ENCODE results near the gene CASK.

GRCh38 chrX:41473936-41474725 is 449.2 kb downstream of the CASK start:
- TF ChIP-seq, protein P1, sequence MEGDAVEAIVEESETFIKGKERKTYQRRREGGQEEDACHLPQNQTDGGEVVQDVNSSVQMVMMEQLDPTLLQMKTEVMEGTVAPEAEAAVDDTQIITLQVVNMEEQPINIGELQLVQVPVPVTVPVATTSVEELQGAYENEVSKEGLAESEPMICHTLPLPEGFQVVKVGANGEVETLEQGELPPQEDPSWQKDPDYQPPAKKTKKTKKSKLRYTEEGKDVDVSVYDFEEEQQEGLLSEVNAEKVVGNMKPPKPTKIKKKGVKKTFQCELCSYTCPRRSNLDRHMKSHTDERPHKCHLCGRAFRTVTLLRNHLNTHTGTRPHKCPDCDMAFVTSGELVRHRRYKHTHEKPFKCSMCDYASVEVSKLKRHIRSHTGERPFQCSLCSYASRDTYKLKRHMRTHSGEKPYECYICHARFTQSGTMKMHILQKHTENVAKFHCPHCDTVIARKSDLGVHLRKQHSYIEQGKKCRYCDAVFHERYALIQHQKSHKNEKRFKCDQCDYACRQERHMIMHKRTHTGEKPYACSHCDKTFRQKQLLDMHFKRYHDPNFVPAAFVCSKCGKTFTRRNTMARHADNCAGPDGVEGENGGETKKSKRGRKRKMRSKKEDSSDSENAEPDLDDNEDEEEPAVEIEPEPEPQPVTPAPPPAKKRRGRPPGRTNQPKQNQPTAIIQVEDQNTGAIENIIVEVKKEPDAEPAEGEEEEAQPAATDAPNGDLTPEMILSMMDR (conservative IDR thresholded peaks at IDR 0.05 in 1 of 2, IDR thresholded peaks at IDR 0.05 in 1 of 2; ENCODE audit: low read depth in 1 of 2, low read length in 2 of 2), result no peak
- no peak for TF ChIP-seq EZH2 (IDR thresholded peaks at IDR 0.05; ENCODE audit: low read length, missing control alignments)

Measured in fibroblast of lung (primary cell).